ENCODE measurements around the gene ACKR3.

ACKR3 gene

DNA sequence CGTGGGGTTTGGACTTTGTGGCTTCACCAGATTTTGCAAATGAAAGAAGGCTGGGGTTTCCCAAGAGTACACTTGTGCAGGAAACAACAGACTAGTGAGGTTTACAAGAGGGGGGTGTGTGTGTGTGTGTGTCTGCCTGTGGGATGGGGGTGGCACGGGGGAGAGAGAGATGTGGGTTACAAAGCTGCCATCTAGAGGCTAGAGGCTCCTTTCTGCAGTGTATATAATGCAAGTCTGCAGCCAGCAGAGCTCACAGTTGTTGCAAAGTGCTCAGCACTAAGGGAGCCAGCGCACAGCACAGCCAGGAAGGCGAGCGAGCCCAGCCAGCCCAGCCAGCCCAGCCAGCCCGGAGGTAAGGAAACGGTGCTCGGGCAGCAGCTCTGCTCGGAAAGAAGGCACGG, at the start of gene ACKR3:
ACKR3 (plus strand) TSS at position 253 of the 401 bp plus-strand sequence. CDS start 10,641 bp downstream, outside the sequence.
- peak; percentile 70 for DNase-seq

- no peak for DNase-seq
These were observed 48.1 kb upstream of the ACKR3 start for GRCh38 chr2:236521556-236521955.

- DNase-seq = no peak
These were observed 46.4 kb upstream of the ACKR3 start for GRCh38 chr2:236523249-236523648.

- DNase-seq = no peak
These were observed 44.1 kb upstream of the ACKR3 start for GRCh38 chr2:236525411-236525997.

GRCh38 chr2:236526455-236527158, 43.0 kb upstream of the ACKR3 start:
- no peak for DNase-seq

GRCh38 chr2:236527159-236527630, 42.4 kb upstream of the ACKR3 start:
- no peak for DNase-seq

DNA sequence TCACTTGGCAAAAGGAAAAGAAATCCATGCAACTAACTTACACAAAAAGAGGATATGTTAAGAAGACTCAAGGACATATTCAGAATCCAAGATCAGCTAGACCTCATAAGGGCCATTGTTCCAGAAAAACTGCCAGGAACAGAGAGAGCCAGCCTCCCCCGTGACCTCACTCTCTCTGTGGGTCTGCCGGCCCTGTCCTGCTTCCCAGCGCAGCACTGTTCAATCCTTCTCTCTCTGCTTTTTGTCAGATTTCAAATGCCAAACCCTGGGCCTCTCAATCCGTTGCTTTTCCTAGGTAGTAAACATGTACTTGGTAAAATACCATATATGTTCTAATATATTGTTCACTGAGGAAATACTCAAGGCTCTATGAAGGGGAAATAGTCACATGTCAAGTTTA, 40.0 kb upstream of the ACKR3 start:
- DNase-seq = no peak

GRCh38 chr2:236530512-236530911, 39.1 kb upstream of the ACKR3 start:
- no peak for DNase-seq

DNA sequence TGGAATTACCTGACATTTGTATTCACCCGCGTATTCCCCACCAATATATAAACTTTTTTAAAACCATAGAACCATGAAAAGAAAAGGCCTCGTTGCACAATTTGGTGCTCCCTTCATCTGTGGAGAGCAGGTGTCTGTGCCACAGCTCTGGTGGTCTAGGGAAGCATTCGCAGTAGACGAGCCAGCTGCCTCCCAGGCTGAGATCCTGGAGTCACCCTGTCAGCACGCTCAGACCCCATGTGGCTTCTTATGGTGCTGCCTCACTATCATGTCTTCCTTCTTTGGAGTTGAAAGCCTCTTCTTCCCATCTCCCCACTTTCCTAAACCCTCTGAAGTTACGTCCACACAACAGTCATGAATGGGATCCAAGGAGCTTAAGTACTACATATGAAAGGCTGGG, 38.4 kb upstream of the ACKR3 start:
- DNase-seq = no peak

DNA sequence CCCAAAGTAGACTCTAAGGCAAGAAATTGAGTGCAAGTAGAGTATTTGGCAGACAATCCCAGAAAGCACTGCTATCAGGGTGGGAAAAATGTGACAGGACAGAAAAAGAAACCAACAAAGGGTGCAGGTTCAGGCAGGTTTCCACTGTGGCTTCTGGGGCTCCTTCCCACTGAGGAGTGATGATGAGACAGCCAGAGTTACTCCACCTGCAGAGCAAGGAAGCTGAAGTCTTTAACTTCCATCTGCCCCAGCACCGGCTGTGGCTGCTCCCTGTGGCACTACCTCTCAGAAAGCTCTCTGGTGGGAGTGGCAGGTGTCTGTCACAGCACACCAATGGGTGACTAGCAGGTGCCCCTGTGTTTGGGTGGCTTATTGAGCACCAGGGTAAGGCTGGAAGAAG, 37.6 kb upstream of the ACKR3 start:
- no peak for DNase-seq

GRCh38 chr2:236533343-236533742, 36.3 kb upstream of the ACKR3 start:
- no peak for DNase-seq

- no peak for DNase-seq
These were observed 34.6 kb upstream of the ACKR3 start for GRCh38 chr2:236535024-236535423.

DNA sequence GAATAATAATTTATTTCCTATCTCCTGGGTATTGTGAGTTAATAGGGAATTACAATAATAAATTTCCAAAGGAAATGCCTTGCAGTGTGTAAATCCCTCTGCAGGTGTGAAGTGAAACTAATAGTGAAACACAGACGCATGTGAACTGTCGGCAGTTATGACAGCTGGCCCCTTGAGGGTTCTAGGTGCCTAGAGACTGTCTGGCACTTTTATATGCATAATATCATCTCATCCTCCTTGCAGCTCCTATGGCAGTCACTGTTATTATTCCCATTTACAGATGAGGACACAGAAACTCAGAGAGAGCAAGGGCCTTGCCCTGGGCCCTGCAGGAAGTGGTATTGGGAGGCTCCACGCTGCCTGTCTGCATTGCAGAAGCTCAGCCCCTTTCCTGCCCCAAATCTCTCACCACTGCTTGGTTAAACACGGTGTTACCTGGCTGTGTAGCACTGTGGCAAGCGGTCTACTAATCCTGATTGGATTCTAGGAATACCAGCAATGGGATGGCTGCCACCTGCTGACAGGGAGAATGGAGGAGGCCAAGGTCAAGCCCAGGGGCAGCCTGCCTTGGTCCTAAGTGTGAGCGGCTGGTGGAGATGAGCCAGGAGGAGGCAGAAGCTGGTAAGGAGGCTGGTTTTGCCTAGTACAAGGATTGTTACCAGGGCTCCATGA, 32.8 kb upstream of the ACKR3 start:
- DNase-seq = peak; percentile 52

DNA sequence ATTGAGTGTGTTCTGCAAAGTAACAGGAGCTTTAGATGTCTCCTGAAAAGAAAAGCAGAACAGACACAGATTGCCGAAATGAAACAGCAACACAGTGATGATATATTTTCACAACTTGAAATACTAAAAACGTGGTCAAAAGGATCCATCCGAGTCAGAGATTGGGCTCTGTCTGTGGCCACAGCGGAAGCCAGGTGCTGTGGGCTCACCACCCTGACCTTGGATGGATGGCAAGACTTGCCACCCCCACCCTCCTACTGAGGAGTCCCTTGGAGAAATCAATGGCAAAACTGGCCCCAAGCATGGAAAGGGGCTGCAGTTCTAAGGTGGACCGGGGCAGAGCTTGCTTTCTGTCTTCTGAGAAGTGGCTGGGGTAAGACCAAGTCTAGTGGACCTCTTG, 31.4 kb upstream of the ACKR3 start:
- DNase-seq = peak; percentile 8

DNA sequence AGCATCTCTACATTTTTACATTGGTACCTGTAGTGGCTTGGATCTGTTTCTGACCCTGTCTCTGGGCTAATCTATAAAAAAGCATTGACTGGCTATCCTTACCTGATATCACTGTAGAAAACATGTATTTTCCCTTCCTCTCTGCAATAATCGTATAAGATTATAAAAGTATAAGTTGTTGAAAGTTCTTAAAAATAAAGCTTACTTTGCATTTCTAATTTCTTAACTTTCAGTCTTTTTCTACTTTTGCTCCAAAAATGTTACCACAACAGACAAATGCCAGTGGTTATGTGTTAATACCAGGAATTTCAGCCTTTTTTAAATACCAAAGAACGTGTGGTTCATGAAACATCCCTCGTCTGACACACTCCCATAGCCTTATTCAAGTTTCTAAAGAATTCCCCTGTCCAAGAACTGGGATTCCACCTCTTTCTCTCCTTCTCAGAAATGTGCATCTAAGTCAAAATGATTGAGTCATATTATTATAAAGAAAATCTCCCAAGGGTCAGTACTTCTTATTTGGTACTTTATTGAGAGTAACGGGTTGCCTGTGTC, 28.5 kb upstream of the ACKR3 start:
- no peak for DNase-seq

- DNase-seq = no peak
These were observed 25.3 kb upstream of the ACKR3 start for GRCh38 chr2:236544362-236544761.

DNA sequence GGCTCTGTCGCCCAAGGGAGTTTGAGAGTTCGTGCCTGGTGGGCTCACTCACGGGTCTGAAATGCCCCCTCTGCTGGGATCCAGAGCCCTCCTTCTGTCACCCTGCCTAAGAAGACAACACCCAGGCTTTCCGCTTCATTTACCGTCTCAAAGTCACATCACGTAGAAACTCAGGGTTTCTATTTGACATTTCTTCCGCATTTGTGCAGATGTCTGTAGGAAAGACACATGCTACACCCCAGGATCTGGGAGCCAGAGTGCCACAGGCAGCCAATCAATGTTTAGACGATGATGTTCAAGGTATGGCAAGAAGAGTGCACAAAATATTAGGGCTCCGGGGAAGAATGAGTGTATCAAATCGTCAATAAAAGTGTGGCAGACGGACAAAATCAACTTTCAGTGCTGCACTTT, 24.4 kb upstream of the ACKR3 start:
- DNase-seq = no peak

DNA sequence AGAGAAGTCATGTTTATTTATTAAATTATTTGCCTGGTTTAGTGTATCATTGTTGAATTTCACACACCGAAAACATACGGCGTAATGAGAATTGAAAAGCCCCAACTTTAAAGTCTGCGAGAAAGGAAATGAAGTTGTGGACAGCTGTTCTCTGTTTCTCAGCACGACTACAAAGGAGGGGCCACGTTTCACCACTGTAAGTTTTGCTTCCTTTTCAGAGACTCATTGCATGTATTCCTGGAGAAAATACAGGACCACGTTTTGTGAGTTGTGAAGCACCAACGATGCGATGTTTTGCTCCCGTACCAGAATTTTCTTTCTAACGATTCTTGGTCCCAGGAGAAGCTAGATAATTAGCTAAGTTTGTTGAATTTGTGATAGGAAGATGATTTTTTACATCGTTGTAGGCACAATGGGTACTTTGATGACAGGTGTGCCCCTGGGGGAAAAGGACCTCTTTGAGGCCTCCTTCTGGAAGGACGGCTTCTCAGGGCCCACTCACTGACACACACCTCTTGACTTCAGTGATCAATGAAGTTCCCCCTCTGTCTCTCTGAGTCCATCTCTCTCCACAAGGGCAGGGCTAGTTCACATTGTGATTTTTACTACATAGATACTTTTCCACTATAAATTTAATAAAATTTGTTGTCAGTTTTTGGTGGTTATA, 23.7 kb upstream of the ACKR3 start:
- peak; percentile 37 for DNase-seq

GRCh38 chr2:236546561-236547002, 23.0 kb upstream of the ACKR3 start:
- DNase-seq = peak; percentile 69

- no peak for DNase-seq
These were observed 21.9 kb upstream of the ACKR3 start for GRCh38 chr2:236547725-236548124.

DNA sequence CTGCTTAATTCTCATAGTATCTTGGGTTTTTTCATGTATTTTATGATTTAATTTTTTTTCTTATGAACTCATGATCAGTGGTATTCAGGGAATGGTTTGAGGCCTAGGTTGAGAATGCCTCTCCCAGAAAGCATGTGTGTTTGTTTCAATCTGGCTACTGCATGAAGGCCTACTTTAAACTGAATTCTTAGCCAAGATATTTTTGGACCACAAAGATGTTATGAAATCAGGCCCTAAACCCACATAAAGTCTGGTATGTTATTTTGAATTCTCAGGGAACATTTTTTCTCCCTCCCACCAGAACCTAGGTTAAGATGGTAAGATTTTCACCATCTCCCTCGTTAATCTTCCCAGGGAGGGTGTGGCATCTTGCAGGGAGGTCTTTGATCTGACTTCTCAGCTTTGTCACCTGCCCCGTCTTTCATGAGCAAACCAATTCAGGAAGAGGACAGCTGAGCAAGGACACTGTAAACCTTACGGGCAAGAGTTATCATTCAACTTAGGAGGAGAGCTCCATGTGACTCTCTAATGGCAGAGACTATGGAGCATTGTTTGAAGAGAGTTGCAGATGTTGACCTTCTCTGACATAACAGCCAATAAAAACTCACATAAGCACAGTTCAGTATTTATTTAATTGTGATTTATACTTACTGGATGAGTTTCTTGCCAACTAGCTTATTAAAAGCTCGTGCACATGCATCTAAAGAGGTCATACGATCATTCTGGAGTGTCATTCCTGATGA, 21.3 kb upstream of the ACKR3 start:
- DNase-seq = no peak

GRCh38 chr2:236549165-236549564, 20.5 kb upstream of the ACKR3 start:
- no peak for DNase-seq
